Activated T-helper 1 cell treated with anti-CD3 and anti-CD28 coated beads, Interleukin-12 subunit alpha, Interleukin-12 subunit beta, Interleukin-2, Interleukin-4 antibody, amounts not matched to agents 30 ng/mL and 10 ng/mL and 1 ng/mL, durations not matched to agents 14 hours and 24 hours and 36 hours (primary cell): ENCODE measurements around the gene CBLN3. TPM values are rescaled to one million over a fixed set of nuclear protein-coding genes. Genes with fewer than 3 reads are reported as not detected.

Experiments used
- DNase-seq: peaks from one replicate; pipeline ENCODE4 v3.0.0; 2021; ENCODE audit warnings: low spot score
- H3K27ac Mint-ChIP-seq: one replicate; pipeline ENCODE4 v1.8.0; 2021; ENCODE audit warnings: mild to moderate bottlenecking, mixed read lengths
- H3K27me3 Mint-ChIP-seq: one replicate; pipeline ENCODE4 v1.8.0; 2022; ENCODE audit warnings: mild to moderate bottlenecking, moderate library complexity, mixed read lengths; ENCODE audit not compliant: insufficient read depth
- H3K36me3 Mint-ChIP-seq: one replicate; pipeline ENCODE4 v1.8.0; 2021; ENCODE audit warnings: low read depth, mixed read lengths
- H3K4me1 Mint-ChIP-seq: one replicate; pipeline ENCODE4 v1.8.0; 2021; ENCODE audit warnings: low read depth, mixed read lengths
- H3K4me3 Mint-ChIP-seq: one replicate; pipeline ENCODE4 v1.8.0; 2021; ENCODE audit warnings: mild to moderate bottlenecking, moderate library complexity, mixed read lengths
- H3K9me3 Mint-ChIP-seq: one replicate; pipeline ENCODE4 v1.8.0; 2021; ENCODE audit warnings: mixed read lengths
- intact Hi-C: fragments of 100-400 bp; cut with micrococcal nuclease; formaldehyde crosslinking; loops from one replicate; pipeline ENCODE4 v1.15.1; 2024
- total RNA-seq: library from RNA; stranded (reverse); gene quantifications from 2 replicates; pipeline ENCODE4 v1.2.3, GENCODE V29; 2022

CBLN3 gene
- total RNA-seq, 1 donor from 2014 or later: 5.5 TPM

DNA sequence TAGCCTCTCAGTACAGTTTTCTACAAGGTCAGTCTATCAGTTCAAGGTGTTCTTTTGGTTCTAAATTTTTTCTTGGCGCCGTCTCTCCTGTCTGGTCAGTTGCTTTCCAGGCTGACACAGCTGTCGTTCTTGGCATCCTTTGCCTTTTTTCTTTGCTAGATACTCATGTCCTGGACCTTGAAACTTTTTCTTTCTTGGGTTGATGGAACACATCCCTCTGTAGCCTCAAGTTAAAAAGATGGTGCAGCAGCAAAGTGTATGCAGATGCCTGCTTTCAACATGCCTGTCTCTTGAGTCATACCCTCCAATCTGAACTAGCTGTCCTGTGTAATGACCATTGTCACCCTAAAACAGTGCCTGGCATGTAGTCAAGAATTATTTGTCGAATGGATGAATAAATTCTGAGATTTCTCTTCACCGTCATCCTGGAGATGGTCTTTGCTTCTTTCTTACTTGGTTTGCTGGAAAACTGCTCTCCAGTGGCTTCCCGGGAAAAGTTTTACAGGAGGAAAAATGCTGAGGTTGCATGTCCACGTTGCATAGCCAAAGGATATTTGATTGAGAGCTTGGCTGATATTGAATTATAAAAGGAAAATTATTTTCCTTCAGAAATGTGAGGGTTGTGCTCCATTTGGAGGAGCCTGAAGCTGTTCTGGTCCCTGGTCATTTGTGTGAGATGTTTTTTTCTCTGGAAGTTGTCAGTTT, 26.0 kb downstream of the CBLN3 start:
- no peak for DNase-seq

DNA sequence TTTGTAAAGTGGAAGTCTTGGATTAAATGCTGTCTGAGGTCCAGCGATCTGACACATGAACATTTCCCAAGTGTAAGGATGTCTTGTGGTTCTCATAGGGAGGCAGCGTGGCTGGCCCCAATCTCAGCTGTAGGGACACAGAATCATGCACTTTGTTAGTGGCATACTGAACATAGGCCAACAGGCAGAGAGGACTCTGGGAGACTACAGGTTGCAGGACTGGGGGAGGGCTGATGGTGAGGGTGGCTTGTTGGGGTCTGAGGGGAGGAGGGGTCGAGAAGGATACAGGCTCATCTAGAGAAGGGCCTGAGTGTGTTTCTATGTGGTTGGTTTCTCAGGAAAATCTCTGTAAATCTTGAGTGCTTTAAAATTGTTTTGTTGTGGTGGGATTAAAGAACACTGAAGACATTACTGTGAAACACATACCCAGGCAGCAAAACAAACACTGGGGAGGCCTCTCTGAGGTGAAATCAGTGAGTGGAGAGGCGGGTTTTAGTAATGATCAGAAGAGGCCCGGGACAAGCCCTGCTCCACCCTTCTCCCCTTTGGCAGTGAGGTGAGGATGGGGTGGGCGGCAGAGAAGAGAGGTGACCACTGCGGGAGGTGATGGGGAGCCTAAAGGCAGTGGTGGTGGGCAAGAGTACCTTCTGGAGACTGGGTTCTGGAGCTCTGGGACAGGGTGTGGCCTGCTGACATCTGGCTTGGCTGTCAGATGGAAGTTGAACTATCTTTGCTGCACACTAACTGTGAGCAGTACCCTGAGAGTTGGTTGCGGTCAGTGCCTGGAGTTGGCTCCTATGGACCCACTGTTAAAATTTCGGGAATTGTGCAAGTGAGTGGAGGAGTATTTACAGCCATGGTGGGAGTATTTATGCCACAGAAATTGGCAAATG, 27.4 kb downstream of the CBLN3 start:
- H3K4me1 Mint-ChIP-seq: no peaks in the 10 kb centered on the region
- H3K36me3 Mint-ChIP-seq: no peaks in the 10 kb centered on the region
- peaks cover 36% of the 10 kb centered on the region for H3K27me3 Mint-ChIP-seq
- no peak overlapping the region for H3K27ac Mint-ChIP-seq
- H3K4me3 Mint-ChIP-seq: no peak overlapping the region
- H3K9me3 Mint-ChIP-seq: no peaks in the 10 kb centered on the region
- intact Hi-C loops: no loop called here
- DNase-seq: no peak

More for the DNA sequence above, 26.0 kb downstream of the CBLN3 start:
- Mint-ChIP-seq H3K9me3 (no peaks in the 10 kb centered on the region), H3K36me3 (no peaks in the 10 kb centered on the region), H3K4me3 (no peak overlapping the region), H3K27me3 (peaks cover 32% of the 10 kb centered on the region), H3K4me1 (no peaks in the 10 kb centered on the region), H3K27ac (no peak overlapping the region)
- intact Hi-C loops: no loop called here

DNA sequence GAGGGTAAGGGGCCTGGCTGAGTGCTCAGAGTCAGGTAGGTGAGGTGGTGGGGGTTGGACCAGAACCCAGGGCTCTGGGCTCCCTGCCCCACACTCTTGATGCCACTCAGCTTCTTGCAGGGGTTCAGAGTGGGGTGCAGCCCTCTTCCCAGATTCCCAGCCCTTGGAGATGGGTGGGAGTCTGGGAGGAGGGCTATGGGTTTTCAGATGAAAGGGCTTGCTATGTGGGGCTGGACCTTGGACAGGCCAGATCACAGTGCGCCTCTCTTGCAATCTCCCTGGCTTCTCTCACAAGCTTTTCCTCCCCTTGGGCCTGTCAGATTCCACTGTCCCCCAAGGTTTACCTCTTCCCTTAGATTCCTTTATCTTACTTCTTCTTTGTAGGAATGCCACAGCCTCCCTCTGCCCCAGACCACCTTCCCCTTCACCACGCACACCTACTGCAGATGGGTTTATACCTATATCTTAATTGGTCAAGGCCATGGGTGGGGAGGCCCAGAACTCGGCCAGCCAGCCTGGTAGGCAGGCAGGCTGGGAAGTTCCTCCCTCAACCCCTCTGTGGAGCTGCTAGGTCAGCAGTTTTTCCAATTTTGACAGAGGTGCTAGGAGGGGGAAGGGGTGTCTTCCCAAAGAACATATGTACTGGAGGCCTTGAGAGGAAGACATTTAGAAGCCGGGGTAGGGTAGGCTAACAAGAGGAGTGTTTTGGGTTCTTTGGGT, 29.3 kb downstream of the CBLN3 start:
- no peak overlapping the region for H3K4me3 Mint-ChIP-seq

DNA sequence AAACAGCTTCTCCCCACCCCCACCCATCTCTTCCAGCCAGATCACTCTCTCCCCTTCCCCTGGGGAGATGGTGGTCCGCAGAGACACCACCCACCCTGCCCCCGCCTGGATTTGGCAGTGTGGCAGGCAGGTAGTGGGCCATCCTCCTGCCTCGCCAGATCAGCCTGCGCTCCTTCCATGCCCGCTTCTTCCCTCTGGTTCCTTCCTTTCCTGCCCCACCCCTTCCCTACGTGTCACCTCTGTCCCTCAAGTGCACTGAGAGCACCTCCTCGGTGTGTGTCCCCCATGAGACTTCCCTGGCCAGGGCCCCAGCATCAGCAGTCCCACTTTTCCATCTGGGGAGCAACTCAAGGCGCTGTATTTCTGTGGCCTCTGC, 30.0 kb downstream of the CBLN3 start:
- no peak for DNase-seq
- H3K9me3 Mint-ChIP-seq: no peaks in the 10 kb centered on the region
- H3K27me3 Mint-ChIP-seq: peaks cover 26% of the 10 kb centered on the region
- intact Hi-C loops: loop anchor here (2.0 kb wide), 1 partner anchor 31 kb away; no protein-coding TSS in a partner anchor
- peak overlapping the region; percentile 8 for H3K4me3 Mint-ChIP-seq
- no peak overlapping the region for H3K27ac Mint-ChIP-seq
- H3K36me3 Mint-ChIP-seq: no peaks in the 10 kb centered on the region
- no peaks in the 10 kb centered on the region for H3K4me1 Mint-ChIP-seq

More for the DNA sequence above, 29.3 kb downstream of the CBLN3 start:
- Mint-ChIP-seq H3K36me3 (no peaks in the 10 kb centered on the region), H3K9me3 (no peaks in the 10 kb centered on the region), H3K4me1 (no peaks in the 10 kb centered on the region), H3K27ac (no peak overlapping the region), H3K27me3 (peaks cover 32% of the 10 kb centered on the region)
- intact Hi-C loops: loop anchor here (2.0 kb wide), 1 partner anchor 31 kb away; no protein-coding TSS in a partner anchor
- no peak for DNase-seq

DNA sequence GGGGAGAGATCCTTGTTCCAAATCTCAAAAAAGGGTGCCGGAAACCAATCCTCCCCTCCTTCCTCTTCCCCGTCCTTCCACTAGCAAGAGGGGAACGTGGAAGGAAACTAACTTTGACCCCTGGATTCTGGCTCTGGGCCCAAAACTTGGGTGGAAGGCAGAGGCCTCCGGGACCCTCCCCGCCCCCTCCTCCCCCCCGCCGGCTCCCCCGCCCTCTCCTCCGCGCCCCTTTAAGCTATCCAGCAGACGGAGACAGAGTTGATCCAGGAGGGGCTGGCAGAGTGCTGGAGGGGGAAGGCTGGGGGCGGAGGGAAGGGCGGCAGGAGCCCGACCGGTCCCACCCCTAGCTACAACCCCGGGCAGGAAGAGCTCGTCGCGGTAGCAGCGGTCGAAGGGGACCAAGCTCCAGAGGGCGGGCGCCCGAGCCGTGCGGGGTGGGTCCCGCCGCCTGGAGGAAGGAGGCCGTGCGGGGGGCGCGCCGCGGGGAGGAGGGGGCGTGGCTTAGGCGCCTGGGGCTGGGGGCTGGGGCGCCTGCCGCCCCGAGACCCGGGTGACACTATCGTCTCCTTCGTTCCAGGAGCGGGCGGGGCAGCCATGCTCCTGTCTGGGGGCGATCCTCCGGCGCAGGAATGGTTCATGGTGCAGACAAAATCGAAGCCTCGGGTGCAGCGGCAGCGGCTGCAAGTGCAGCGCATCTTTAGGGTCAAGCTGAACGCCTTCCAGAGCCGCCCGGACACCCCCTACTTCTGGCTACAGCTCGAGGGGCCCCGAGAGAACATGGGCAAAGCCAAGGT, 30.6 kb downstream of the CBLN3 start, which contains the start of gene NYNRIN:
Gene NYNRIN (plus strand): TSS at position 351 of the 794 bp plus-strand sequence. CDS start 244 bp downstream, at position 595.
- no peaks in the 10 kb centered on the region for H3K9me3 Mint-ChIP-seq
- H3K27me3 Mint-ChIP-seq: peaks cover 24% of the 10 kb centered on the region
- no peaks in the 10 kb centered on the region for H3K4me1 Mint-ChIP-seq
- DNase-seq: peak; percentile 5
- no peaks in the 10 kb centered on the region for H3K36me3 Mint-ChIP-seq
- intact Hi-C loops: loop anchor here (2.0 kb wide), 1 partner anchor 32 kb away; no protein-coding TSS in a partner anchor
- peak within 1 kb of the TSS; percentile 8 for H3K4me3 Mint-ChIP-seq
- no peak within 1 kb of the TSS for H3K27ac Mint-ChIP-seq

DNA sequence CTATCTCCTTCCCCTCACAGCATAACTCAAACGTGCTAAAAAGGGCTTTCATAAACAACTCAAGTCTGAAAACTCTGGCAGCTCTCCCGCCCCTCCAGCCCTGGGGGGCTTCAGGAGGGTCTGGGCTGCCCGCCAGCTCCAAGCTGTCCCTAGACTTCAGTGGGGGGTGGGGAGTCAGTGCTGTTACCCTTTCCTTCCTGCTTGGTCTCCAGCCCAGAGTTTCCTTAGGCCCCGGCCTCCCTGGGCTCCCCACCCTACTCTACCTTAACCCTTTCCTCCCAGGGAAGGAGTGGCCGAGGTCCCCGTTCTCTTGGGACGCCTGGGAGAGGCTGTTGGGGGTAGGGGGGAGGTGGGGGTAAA, 31.2 kb downstream of the CBLN3 start:
- H3K4me3 Mint-ChIP-seq: no peak overlapping the region
- no peak overlapping the region for H3K27ac Mint-ChIP-seq
- H3K4me1 Mint-ChIP-seq: no peaks in the 10 kb centered on the region
- H3K27me3 Mint-ChIP-seq: peaks cover 23% of the 10 kb centered on the region
- H3K36me3 Mint-ChIP-seq: no peaks in the 10 kb centered on the region
- H3K9me3 Mint-ChIP-seq: no peaks in the 10 kb centered on the region
- DNase-seq: no peak
- intact Hi-C loops: loop anchor here (2.0 kb wide), 1 partner anchor 33 kb away; no protein-coding TSS in a partner anchor

DNA sequence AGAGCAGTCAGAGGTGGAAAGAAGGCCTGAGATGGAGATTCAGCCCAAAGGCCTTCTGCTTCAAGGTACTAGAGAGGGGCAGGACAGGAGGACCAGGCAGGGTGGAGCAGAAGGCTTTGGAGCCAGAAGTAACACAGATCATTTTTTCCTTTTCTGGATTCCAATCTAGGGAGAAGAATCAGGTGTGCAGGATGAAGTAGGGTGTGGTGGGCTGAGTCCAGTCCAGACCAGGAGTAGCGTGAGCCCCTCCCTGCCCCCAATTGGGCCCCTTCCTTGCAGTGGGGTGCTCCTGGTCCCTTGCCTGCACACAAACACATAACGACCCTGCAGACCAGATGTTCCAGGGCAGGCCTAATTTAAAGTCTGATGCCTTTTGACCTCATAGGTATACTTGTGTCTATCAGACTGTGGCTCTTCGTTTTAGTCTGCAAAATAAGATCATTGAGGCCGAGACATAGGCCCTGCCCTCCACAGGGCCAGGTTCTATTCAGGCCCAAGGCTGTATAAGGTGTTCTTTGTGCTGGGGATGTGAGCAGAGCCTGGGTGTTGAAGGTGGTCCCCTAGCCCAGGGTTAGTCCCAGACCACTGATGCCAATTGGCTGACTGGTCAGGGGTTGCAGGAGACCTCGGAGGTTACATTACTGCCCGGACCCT, 31.7 kb downstream of the CBLN3 start:
- H3K27me3 Mint-ChIP-seq: peaks cover 18% of the 10 kb centered on the region
- no peaks in the 10 kb centered on the region for H3K9me3 Mint-ChIP-seq
- H3K4me3 Mint-ChIP-seq: no peak overlapping the region
- no peak for DNase-seq
- H3K27ac Mint-ChIP-seq: no peak overlapping the region
- H3K4me1 Mint-ChIP-seq: no peaks in the 10 kb centered on the region
- H3K36me3 Mint-ChIP-seq: no peaks in the 10 kb centered on the region
- intact Hi-C loops: loop anchor here (2.0 kb wide), 1 partner anchor 33 kb away; no protein-coding TSS in a partner anchor

DNA sequence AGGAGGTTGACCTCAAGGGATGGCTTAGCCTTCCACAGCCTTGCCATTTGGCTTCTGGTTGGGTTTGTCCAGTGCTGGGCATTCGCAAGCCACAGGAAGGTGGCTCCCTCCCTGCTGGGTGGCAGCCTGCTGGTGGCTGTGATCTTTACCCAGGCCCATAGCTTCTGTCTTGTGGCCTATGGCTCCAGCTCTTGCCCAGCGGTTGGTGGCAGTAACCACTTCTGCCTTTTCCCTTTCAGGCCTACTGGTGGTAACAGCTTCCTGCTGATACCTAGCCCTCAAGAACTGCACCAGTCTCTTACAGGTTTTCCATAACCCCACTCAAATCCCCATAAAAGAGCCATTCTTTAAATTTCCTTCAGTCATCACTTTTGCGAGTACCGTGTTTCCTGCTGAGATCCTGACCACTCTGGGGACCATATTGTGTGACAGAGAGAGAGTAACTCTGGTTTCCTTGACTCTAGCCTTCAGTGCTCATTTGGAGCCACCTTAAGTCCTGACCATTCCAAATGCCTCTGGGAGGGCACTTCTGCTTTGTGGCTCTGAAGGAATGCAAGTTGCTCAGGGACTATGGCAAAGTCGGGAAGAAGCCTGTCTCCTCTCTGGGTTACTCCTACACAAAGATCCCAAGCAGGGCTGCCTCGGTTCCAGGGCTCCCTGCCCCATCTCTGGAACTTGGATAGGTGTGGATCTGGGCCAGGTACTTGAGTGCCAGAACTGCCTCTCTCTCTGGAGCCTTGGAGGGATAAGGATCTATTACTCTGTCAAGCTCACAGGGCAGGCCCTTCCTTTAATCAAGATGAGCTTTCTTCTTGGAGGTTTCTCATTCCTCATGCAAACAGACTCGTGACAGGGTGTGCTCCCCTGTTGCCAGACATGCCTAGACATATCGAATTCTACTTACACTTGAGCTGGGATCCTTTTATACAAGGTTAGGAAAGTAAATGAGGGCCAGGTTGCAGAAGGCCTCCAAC, 33.6 kb downstream of the CBLN3 start:
- Mint-ChIP-seq H3K9me3 (no peaks in the 10 kb centered on the region), H3K4me3 (no peak overlapping the region), H3K27me3 (peaks cover 20% of the 10 kb centered on the region), H3K27ac (no peak overlapping the region), H3K4me1 (no peaks in the 10 kb centered on the region), H3K36me3 (no peaks in the 10 kb centered on the region)
- intact Hi-C loops: no loop called here
- no peak for DNase-seq

DNA sequence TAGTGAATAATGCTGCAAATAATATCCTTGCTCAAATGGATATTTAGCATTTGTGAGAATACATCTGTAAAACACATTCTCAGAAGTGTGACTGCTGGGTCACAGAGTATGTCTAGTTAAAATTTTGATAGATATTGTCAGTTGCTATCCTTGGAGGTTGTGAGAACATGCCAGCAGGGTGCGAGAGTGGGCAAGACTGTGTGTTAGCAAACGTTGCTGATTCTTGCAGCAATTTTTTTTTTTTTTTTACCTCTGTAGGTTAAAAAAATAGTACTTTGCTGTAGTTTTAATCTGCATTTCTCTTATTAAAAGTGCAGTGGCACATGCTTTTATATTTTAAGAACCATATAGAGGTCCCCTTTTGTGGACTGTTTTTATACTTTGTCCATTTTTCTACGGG, 35.2 kb downstream of the CBLN3 start:
- Mint-ChIP-seq H3K4me1 (no peaks in the 10 kb centered on the region), H3K27me3 (peaks cover 16% of the 10 kb centered on the region), H3K9me3 (no peaks in the 10 kb centered on the region), H3K27ac (no peak overlapping the region), H3K36me3 (no peaks in the 10 kb centered on the region), H3K4me3 (no peak overlapping the region)
- DNase-seq: no peak
- intact Hi-C loops: no loop called here

DNA sequence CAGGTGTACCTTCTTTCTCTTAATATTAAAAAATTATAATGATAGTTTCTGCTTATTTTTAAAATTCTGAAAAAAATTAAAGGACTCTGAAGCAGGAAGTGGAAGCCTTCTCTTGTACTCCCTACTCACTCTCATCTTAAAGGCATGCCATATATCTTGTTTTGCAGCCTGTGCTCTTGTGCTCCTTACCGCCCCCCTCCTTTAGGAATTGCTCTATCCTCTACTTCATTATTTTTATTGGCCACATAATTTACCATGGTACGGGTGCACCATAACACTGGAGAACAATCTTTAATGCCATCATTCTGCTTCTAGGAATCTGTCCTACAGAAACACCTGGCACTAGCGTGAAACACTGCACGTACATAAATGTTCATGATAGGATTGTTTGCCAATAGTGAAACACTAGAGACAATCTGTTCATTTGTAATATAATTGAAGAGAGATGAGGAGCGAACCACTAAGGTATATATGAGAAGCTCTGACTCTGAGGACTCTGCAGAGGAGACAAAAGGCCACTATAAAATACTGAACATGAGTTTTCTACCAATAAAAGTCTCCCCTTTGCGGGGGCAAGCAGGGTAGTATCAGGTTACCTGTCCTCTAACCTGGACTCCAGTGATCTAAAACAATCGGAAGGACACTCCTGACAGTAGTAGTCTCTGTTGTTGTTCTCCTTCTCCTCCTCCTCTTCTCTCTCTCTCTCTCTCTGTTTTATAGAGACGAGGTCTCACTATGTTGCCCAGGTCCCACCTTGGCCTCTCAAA, 37.0 kb downstream of the CBLN3 start:
- intact Hi-C loops: no loop called here
- Mint-ChIP-seq H3K4me1 (no peaks in the 10 kb centered on the region), H3K9me3 (no peaks in the 10 kb centered on the region), H3K4me3 (no peak overlapping the region), H3K27me3 (peaks cover 19% of the 10 kb centered on the region), H3K27ac (no peak overlapping the region), H3K36me3 (no peaks in the 10 kb centered on the region)
- no peak for DNase-seq
